Endometrial microvascular endothelial cells (primary cell): ENCODE results near the gene NEK7. TPM values are rescaled to one million over a fixed set of nuclear protein-coding genes. Genes with fewer than 3 reads are reported as not detected.

ENCODE experiments used
- in situ Hi-C: cut with HindIII; loops from 2 replicates; pipeline ENCODE4 v1.10.0; 2017; ENCODE audit warnings: low sequenced_read_pairs, low pct_unique_long_range_greater_than_20kb; ENCODE audit errors: inconsistent ontology term
- total RNA-seq: library from RNA; depleted of rRNA; stranded (reverse); fragments of >200 nt; gene quantifications from one replicate; pipeline ENCODE4 v1.2.3, GENCODE V29; 2015; ENCODE audit errors: inconsistent ontology term

Gene NEK7
- total RNA-seq, 1 donor from 2014 or later = 38.7 TPM

DNA sequence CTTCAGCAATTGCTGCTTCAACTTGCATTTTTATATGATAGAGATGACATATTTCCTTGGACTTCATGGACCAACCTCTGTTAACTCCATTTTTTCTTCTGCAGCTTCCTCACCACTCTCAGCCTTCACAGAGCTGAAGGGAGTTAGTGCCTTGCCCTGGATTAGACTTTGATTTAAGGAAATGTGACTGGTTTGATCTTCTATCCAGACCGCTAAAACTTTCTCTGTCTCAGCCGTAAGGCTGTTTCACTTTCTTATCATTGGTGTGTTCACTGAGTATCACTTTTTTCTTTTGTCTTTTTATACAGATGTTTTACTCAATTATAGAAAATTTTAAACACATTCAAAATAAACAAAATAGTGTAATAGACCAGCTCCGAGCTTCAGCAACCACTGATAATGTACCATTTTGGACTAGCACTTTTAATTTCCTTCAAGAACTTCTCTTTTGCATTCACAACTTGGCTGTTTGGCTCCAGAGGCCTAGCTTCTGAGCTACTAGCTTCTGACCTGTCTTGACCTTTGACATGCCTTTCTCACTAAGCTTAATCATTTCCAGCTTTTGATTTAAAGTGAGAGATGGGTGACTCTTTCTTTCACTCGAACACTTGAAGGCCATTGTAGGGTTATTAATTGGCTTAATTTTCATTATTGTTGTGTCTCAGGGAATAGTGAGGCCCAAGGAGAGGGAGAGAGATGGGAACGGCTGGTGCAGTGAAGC is 9.3 kb downstream of the NEK7 start:
- in situ Hi-C loops = no loop called here

GRCh38 chr1:198166900-198167299 is 10.1 kb downstream of the NEK7 start:
- in situ Hi-C loops = no loop called here

GRCh38 chr1:198167436-198167934 is 10.7 kb downstream of the NEK7 start:
- in situ Hi-C loops = no loop called here

- in situ Hi-C loops = no loop called here
Observed at GRCh38 chr1:198168227-198168626, 11.4 kb downstream of the NEK7 start.

- in situ Hi-C loops = no loop called here
Observed at GRCh38 chr1:198169672-198170071, 12.9 kb downstream of the NEK7 start.

- in situ Hi-C loops = no loop called here
Observed at GRCh38 chr1:198171667-198172540, 15.1 kb downstream of the NEK7 start.

DNA sequence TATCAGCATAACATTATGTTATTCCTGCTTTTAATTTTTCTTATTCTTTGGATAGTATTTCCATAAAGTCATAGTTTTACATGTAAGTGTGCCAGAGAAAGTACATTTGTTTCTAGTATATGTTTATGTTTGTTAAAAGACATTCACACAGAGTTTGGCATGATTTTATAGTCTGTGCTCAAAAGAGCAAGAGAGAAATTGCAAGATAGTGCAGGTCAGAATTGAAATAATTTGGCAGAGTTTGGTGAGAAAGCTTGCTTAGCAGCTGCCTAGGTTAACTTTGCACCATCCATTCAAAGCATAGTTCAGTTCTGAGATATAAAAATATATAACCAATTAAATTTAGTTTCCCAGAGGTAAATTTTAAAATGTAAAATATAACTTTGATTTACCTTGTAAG is 17.0 kb downstream of the NEK7 start:
- in situ Hi-C loops = no loop called here

- in situ Hi-C loops = no loop called here
Observed at GRCh38 chr1:198174297-198174696, 17.5 kb downstream of the NEK7 start.

- in situ Hi-C loops = no loop called here
Observed at GRCh38 chr1:198175423-198176170, 18.8 kb downstream of the NEK7 start.

DNA sequence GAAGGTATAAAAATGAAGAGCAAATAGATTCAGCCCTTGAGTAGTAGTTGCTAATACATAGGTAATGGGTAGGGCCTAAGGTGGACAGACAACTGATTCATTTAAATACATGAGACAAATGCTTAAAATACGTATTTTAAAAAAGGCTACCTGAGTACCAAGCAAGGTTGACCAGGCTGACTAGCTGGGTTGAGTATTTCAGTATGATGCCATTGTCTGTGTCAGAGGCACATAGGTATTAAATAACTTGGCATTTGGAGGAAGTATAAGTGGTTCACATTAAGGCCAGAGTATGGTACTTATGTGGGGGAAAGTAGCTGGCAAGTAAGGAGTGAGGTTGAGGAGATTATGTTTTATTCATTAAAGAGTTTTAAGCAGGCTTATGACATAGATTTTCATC is 19.4 kb downstream of the NEK7 start:
- in situ Hi-C loops = no loop called here

- in situ Hi-C loops = no loop called here
Observed at GRCh38 chr1:198177546-198177945, 20.7 kb downstream of the NEK7 start.

DNA sequence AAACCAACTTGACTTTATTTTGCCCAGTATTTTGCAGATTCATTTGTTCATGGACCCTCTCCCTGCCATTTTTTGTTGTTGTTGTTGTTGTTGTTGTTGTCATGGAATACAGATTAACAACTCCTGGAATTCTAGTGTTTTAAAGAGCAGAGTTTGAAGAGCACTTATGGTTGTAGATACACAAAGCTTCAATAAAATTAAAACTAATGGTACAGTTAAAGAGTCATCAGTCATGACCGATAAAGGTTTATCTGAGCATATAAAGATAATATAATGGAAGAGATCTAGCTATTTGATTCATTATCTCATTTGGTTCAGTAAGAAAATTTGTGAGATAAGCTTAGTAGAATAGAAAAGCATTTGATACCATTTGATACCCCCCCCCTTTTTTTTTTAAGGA is 21.8 kb downstream of the NEK7 start:
- in situ Hi-C loops = no loop called here

DNA sequence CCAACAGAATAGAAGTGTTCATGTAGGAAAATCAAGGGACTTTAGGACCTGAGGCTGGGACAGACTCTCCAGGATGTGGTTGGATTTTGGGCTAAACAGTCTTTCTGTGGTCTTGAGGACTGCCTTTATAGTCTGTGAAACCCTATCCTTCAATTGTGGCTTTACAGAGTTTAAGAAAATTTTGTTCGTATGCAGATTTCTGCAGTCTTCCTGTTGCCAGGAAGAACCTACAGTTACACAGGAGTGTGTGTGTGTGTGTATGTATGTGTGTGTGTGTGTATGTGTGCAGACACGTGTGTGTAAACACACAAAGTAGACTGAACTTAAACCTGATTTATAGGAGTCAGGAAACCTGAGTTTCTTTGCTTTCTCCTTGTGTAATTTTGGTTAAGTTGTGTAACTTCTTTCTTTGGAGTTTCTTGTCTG is 22.8 kb downstream of the NEK7 start:
- in situ Hi-C loops = no loop called here

DNA sequence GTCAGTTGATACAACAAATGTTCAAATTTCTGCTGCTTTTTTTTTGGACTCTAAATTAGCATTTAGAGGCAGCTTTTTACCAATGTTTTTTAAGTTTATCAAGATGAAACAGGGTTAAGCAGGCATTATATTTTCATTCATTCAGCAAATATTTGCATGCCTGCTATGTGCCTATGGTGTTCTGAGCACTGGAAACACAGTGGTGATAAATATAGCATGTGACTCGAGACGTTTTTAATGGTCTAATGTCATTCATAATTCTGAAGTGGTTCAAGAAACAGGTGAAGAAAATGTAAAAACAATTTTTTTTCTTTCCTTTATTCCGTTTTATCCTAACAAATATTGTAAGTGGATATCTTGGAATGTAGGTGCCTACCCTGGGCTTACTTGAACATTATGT is 26.8 kb downstream of the NEK7 start:
- in situ Hi-C loops = no loop called here

GRCh38 chr1:198184516-198184915 is 27.7 kb downstream of the NEK7 start:
- in situ Hi-C loops = no loop called here

DNA sequence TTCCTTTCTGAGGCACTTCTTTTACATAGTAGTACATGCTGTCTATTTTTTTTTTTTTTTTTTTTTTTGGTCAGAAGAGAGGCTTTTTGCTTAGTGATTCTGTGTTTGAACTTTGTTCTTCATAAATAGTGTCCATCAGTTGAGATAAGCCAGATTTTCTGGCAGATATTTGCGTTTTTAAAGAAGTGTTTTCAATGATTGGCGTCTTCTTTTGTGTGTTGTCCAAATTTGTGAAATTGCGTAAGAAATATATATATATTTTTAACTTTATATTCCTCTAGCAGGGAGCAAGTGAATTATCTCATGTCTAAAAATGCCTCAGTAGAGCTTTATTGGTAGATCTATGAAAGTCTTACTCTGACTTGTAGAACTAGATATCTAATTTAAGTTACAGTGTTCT is 28.3 kb downstream of the NEK7 start:
- in situ Hi-C loops = no loop called here

GRCh38 chr1:198185759-198186158 is 29.0 kb downstream of the NEK7 start:
- in situ Hi-C loops = no loop called here

GRCh38 chr1:198186916-198187580 is 30.2 kb downstream of the NEK7 start:
- in situ Hi-C loops = no loop called here
